Mucosa of descending colon (tissue), 3 donors: ENCODE data around the gene PTPRK. TPM values are rescaled to one million over a fixed set of nuclear protein-coding genes. Genes with fewer than 3 reads are reported as not detected.

Experiments
- ATAC-seq: fragments of 200-7000 bp; cut with Tn5 transposase; one replicate; pipeline ENCODE4 v1.9.1; 2020; ENCODE audit warnings: mild to moderate bottlenecking, moderate library complexity
- DNase-seq, 3 donors: peaks; one replicate each; pipeline ENCODE4 v3.0.0-alpha.2; 2020
- H3K36me3 ChIP-seq: fragments of 200-600 bp; one replicate; pipeline ENCODE4 v1.8.0; 2021; ENCODE audit warnings: low read depth, mild to moderate bottlenecking
- H3K4me1 ChIP-seq: fragments of 200-600 bp; one replicate; pipeline ENCODE4 v1.8.0; 2021; ENCODE audit warnings: low read depth, mild to moderate bottlenecking
- H3K4me3 ChIP-seq: fragments of 200-600 bp; one replicate; pipeline ENCODE4 v1.8.0; 2021; ENCODE audit warnings: mild to moderate bottlenecking
- H3K9me3 ChIP-seq: fragments of 200-600 bp; one replicate; pipeline ENCODE4 v1.8.0; 2021; ENCODE audit warnings: mild to moderate bottlenecking
- intact Hi-C, 2 donors: fragments of 100-400 bp; cut with DNase I in 1 of 2; cut with micrococcal nuclease in 1 of 2; formaldehyde crosslinking; loops; one replicate each; pipeline versions ENCODE4 v1.11.0 to v1.11.1; 2022; cut with DNase I, micrococcal nuclease
- total RNA-seq, 3 donors: library from RNA; stranded (reverse); fragmentation: NEBNext Ultra II Directional in 2 of 3; extraction: Animal tissue kit (Norgen Biotek cat#: 25700) in 2 of 3; gene quantifications; one replicate each; pipeline versions ENCODE4 v1.2.1 to v1.2.4, GENCODE V29; 2021 to 2023
- TF ChIP-seq, protein P1 (sequence below): fragments of 200-600 bp; IDR thresholded peaks from one replicate; pipeline ENCODE4 v1.8.0; 2022; ENCODE audit warnings: antibody characterized with exemption, mild to moderate bottlenecking
- donor health status: DM: no; HTN: no; CAD: no; lungs with moderate emphysema.
- donor health status: DM: no; HTN: no; CAD: no.
- donor health status: DM: no; HTN: yes; CAD: no.

Gene PTPRK
- total RNA-seq, 3 donors from 2014 or later = 75.9 to 159 (median 86.7) TPM

DNA sequence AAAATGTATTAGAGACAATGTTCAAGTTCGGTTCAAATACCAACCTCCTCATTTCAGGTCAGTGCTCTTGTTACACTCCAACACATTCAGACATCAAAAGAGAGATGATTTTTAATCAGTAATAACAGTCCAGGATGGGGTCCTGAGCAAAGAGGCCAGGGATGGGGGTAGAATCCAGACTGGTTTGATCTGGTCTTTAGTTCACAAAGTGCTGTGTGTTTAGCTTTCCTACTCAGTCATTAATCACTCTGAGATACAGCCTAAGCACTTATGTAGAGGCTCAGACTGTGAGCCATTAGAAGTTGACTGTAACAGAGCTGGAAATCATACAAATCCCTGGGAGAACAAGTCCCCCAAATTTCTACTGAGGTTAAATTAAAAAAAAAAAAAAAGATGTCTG, 241.6 kb downstream of the PTPRK start:
- TF ChIP-seq, protein P1, sequence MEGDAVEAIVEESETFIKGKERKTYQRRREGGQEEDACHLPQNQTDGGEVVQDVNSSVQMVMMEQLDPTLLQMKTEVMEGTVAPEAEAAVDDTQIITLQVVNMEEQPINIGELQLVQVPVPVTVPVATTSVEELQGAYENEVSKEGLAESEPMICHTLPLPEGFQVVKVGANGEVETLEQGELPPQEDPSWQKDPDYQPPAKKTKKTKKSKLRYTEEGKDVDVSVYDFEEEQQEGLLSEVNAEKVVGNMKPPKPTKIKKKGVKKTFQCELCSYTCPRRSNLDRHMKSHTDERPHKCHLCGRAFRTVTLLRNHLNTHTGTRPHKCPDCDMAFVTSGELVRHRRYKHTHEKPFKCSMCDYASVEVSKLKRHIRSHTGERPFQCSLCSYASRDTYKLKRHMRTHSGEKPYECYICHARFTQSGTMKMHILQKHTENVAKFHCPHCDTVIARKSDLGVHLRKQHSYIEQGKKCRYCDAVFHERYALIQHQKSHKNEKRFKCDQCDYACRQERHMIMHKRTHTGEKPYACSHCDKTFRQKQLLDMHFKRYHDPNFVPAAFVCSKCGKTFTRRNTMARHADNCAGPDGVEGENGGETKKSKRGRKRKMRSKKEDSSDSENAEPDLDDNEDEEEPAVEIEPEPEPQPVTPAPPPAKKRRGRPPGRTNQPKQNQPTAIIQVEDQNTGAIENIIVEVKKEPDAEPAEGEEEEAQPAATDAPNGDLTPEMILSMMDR = no peak
- Histone ChIP-seq H3K36me3 (no peaks in the 10 kb centered on the region), H3K4me3 (no peak overlapping the region), H3K4me1 (peaks cover 6% of the 10 kb centered on the region), H3K9me3 (no peaks in the 10 kb centered on the region)
- intact Hi-C loops = no loop called here
- no peak for ATAC-seq
- no peak for DNase-seq

DNA sequence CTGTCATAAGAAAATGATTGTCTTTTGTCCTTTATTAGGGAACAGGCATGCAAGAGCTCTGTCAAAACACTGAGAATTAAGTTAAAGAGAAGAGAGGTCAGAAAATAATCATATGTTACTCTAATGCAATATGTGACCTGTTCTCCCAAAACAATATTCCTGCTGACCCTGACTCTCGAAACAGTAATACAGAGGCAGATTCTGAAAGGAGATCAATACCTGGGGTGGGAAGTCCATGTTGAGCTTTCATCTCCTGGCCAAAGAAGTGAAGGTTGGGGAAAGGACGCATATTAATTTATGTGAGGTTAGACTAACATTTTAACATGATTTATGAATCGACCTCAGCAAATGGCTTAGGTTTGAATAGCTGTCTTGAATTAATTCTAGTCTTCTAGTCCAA, 243.0 kb downstream of the PTPRK start:
- ATAC-seq = no peak
- intact Hi-C loops = no loop called here

DNA sequence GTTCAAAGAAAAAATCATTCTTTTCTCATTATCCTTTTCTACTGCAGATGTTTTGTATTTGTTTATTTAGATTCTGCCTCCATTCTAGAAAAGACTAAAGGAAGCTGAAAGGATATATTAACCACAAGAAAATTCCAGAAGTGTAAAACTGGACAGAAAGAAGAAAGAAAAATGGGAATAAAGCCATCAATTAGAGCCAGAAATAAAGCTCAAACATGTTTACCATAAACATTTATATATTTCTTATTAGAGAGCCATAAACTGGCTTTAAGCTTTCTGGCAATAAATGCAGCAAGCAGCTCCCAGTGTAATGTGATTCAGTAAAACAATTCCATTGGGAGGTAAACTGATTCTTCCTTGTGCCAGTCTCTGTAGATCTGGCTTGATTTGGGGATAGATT, 244.1 kb downstream of the PTPRK start:
- Histone ChIP-seq H3K4me3 (no peak overlapping the region), H3K4me1 (peaks cover 6% of the 10 kb centered on the region), H3K9me3 (no peaks in the 10 kb centered on the region), H3K36me3 (no peaks in the 10 kb centered on the region)
- no peak for DNase-seq
- intact Hi-C loops = no loop called here
- no peak for ATAC-seq
- TF ChIP-seq, protein P1 = no peak

More for the DNA sequence above, 243.0 kb downstream of the PTPRK start:
- Histone ChIP-seq H3K4me3 (no peak overlapping the region), H3K9me3 (no peaks in the 10 kb centered on the region), H3K36me3 (no peaks in the 10 kb centered on the region), H3K4me1 (peaks cover 6% of the 10 kb centered on the region)
- no peak for DNase-seq
- TF ChIP-seq, protein P1 = no peak

DNA sequence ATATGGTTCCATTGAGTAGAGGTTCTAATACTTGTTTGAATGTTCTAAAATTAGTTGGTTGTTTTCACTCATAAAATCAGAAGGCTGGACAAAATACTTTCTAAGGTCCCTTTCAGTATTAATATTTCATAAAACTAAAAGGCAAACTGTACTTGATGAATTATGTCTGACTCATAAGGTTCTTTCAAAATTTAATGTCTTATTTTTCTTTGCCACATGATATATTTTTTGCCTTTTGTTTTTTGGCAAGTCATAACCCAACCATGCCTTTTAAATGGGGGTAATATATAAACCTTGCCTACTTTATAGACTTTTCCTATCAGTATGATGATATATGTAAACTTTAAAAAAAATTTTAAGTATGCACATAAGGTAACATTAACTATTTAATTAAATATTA, 244.7 kb downstream of the PTPRK start:
- no peaks in the 10 kb centered on the region for H3K36me3 ChIP-seq
- no peak for ATAC-seq
- intact Hi-C loops = no loop called here
- no peak for DNase-seq
- no peak overlapping the region for H3K4me3 ChIP-seq
- H3K9me3 ChIP-seq = no peaks in the 10 kb centered on the region
- TF ChIP-seq, protein P1 = no peak
- H3K4me1 ChIP-seq = peaks cover 6% of the 10 kb centered on the region

DNA sequence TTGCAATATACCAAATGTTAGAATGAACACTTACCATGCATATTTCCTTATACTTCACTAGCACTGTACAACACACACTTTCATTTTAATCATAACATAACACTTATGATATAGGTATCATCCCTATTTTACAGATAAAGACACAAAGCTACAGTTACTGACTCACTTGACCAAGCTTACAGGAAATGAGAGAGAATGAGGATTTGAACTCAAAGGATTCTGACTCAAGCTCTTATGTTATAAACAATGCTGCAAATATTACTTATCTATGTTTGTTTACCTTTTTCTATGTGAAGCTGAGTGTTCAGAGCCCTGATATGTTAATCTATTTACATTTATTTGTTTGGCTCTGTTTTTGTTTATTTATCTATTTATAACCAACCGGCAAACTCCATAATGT, 245.4 kb downstream of the PTPRK start:
- Histone ChIP-seq H3K36me3 (no peaks in the 10 kb centered on the region), H3K4me1 (peaks cover 6% of the 10 kb centered on the region), H3K4me3 (no peak overlapping the region), H3K9me3 (no peaks in the 10 kb centered on the region)
- TF ChIP-seq, protein P1 = no peak
- ATAC-seq = no peak
- intact Hi-C loops = no loop called here
- no peak for DNase-seq

DNA sequence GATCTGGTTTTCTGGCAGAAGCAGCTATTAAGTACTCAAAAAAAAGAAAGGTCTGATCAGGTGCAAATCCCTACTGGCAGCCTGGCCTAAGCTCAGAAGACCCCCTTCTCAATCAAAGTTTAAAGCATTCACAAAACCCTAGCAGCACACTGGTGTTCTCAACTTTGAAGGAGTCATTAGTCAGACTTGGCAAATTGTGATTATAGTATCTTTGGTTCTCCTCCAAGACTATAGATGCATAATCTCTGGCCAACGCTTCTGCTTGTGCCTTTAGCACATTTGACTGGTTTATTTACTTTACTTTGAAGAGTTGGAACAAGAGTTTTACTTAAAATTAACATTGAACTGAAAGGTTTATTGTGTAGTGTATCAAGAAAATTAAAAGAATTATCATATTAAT, 248.9 kb downstream of the PTPRK start:
- Histone ChIP-seq H3K4me1 (no peaks in the 10 kb centered on the region), H3K4me3 (no peak overlapping the region), H3K36me3 (no peaks in the 10 kb centered on the region), H3K9me3 (no peaks in the 10 kb centered on the region)
- ATAC-seq = no peak
- no peak for DNase-seq
- TF ChIP-seq, protein P1 = no peak
- intact Hi-C loops = no loop called here
